Tibial nerve (tissue), 4 donors: Measurements from ENCODE around the gene BDH1. TPM values are rescaled to one million over a fixed set of nuclear protein-coding genes. Genes with fewer than 3 reads are reported as not detected.

ENCODE experiments used
- DNase-seq, 2 donors: peaks; one replicate each; pipeline ENCODE4 v3.0.0-alpha.2; 2019; ENCODE audit warnings: low spot score in 2 of 2
- H3K27ac ChIP-seq, 4 donors: fragments of 200-600 bp; sonication (generic) in 3 of 4; one replicate each; pipeline ENCODE4 v1.5.1; 2017 to 2019; ENCODE audit warnings: mild to moderate bottlenecking in 1 of 4
- H3K27me3 ChIP-seq, 2 donors: fragments of 200-600 bp; sonication (generic) in 1 of 2; one replicate each; pipeline versions ENCODE4 v1.5.1 to v1.6.0; 2017 to 2019
- H3K36me3 ChIP-seq, 3 donors: fragments of 200-600 bp; sonication (generic); one replicate each; pipeline ENCODE4 v1.5.1; 2018 to 2019
- H3K4me1 ChIP-seq, 4 donors: fragments of 200-600 bp; sonication (generic) in 3 of 4; one replicate each; pipeline ENCODE4 v1.5.1; 2017 to 2019
- H3K4me3 ChIP-seq, 4 donors: fragments of 200-600 bp; sonication (generic) in 3 of 4; one replicate each; pipeline ENCODE4 v1.5.1; 2017 to 2019; ENCODE audit warnings: mild to moderate bottlenecking in 1 of 4, moderate library complexity in 1 of 4
- H3K9me3 ChIP-seq, 4 donors: fragments of 200-600 bp; sonication (generic) in 3 of 4; one replicate each; pipeline ENCODE4 v1.5.1; 2017 to 2019
- CTCF ChIP-seq, 5 experiments: fragments of 200-600 bp in 3 of 5; fragments of 450-650 bp in 2 of 5; sonication (generic) in 3 of 5; IDR thresholded peaks; one replicate each; pipeline ENCODE4 v1.5.1; 2016 to 2019; ENCODE audit warnings: antibody characterized with exemption in 5 of 5, mild to moderate bottlenecking in 3 of 5, moderate library complexity in 2 of 5
- EP300 ChIP-seq, 2 donors: sonication (generic); formaldehyde crosslinking; IDR thresholded peaks; one replicate each; pipeline ENCODE4 v1.6.1; 2017; ENCODE audit warnings: antibody characterized with exemption in 2 of 2, mild to moderate bottlenecking in 1 of 2
- POLR2A ChIP-seq, 2 donors: fragments of 450-650 bp; IDR thresholded peaks; one replicate each; pipeline ENCODE4 v1.6.1; 2017; ENCODE audit warnings: antibody characterized with exemption in 2 of 2, mild to moderate bottlenecking in 2 of 2, moderate library complexity in 2 of 2
- WGBS, 2 donors: methylation state at CpG; one replicate each; pipeline ENCODE4 v1.1.5; 2018; 5-methylcytosine and 5-hydroxymethylcytosine counted together
- total RNA-seq, 4 donors: library from RNA; depleted of rRNA; stranded (reverse); fragments of >200 nt; gene quantifications; one replicate each; pipeline ENCODE4 v1.1.0, GENCODE V29; 2016

BDH1 gene
- total RNA-seq, 4 donors from 2014 or later: 15.1 to 24.3 (median 18.7) TPM

- H3K27me3 ChIP-seq: no peaks in the 10 kb centered on the region
Observed at GRCh38 chr3:197507081-197507480, 48.7 kb downstream of the BDH1 start.

GRCh38 chr3:197505796-197506548, 49.8 kb downstream of the BDH1 start:
- Histone ChIP-seq H3K9me3 (no peaks in the 10 kb centered on the region), H3K27ac (no peak overlapping the region), H3K4me1 (peaks cover 0 to 14% (median 0%) of the 10 kb centered on the region in 4 donors), H3K36me3 (no peaks in the 10 kb centered on the region), H3K4me3 (no peak overlapping the region), H3K27me3 (no peaks in the 10 kb centered on the region)
- TF ChIP-seq POLR2A (IDR thresholded peaks at IDR 0.05) (no peak), EP300 (IDR thresholded peaks at IDR 0.05) (no peak)
- WGBS, 2 donors: 85 to 87% methylated on average over 24 of the region's 24 CpGs
- no peak for DNase-seq

More at GRCh38 chr3:197507081-197507480, 48.7 kb downstream of the BDH1 start:
- DNase-seq: no peak
- Histone ChIP-seq H3K27ac (no peak overlapping the region), H3K4me3 (no peak overlapping the region), H3K9me3 (no peaks in the 10 kb centered on the region), H3K4me1 (peaks cover 0 to 14% (median 0%) of the 10 kb centered on the region in 4 donors), H3K36me3 (peaks cover 0 to 4% (median 0%) of the 10 kb centered on the region in 3 donors)
- TF ChIP-seq EP300 (IDR thresholded peaks at IDR 0.05): no peak
- 86 to 90% methylated on average over 8 of the region's 8 CpGs for WGBS, 2 donors

GRCh38 chr3:197504641-197505121, 51.1 kb downstream of the BDH1 start:
- Histone ChIP-seq H3K4me1 (peaks cover 0 to 11% (median 0%) of the 10 kb centered on the region in 4 donors), H3K9me3 (no peaks in the 10 kb centered on the region), H3K27me3 (no peaks in the 10 kb centered on the region), H3K36me3 (no peaks in the 10 kb centered on the region), H3K27ac (peak overlapping the region in 1 of 4 donors; percentile 13), H3K4me3 (no peak overlapping the region)
- no peak for DNase-seq
- no peak for TF ChIP-seq CTCF (IDR thresholded peaks at IDR 0.05)
- no peak for TF ChIP-seq POLR2A (IDR thresholded peaks at IDR 0.05)
- no peak for TF ChIP-seq EP300 (IDR thresholded peaks at IDR 0.05)
- WGBS, 2 donors: 41 to 56% methylated on average over 15 of the region's 15 CpGs

- 52 to 58% methylated on average over 7 of the region's 7 CpGs for WGBS, 2 donors
- Histone ChIP-seq H3K27me3 (no peaks in the 10 kb centered on the region), H3K9me3 (no peaks in the 10 kb centered on the region), H3K4me3 (no peak overlapping the region), H3K27ac (peak overlapping the region in 1 of 4 donors; percentile 13), H3K4me1 (peaks cover 0 to 6% (median 0%) of the 10 kb centered on the region in 4 donors), H3K36me3 (no peaks in the 10 kb centered on the region)
- no peak for TF ChIP-seq EP300 (IDR thresholded peaks at IDR 0.05)
- TF ChIP-seq CTCF (IDR thresholded peaks at IDR 0.05): no peak
- TF ChIP-seq POLR2A (IDR thresholded peaks at IDR 0.05): no peak
- no peak for DNase-seq
Observed at GRCh38 chr3:197504229-197504628, 51.5 kb downstream of the BDH1 start.

- Histone ChIP-seq H3K27me3 (no peaks in the 10 kb centered on the region), H3K27ac (no peak overlapping the region), H3K9me3 (no peaks in the 10 kb centered on the region), H3K4me1 (peaks cover 0 to 5% (median 0%) of the 10 kb centered on the region in 4 donors), H3K36me3 (no peaks in the 10 kb centered on the region), H3K4me3 (no peak overlapping the region)
- 82 to 92% methylated on average over 1 of the region's 1 CpG for WGBS, 2 donors
- no peak for DNase-seq
- TF ChIP-seq EP300 (IDR thresholded peaks at IDR 0.05) (no peak), CTCF (IDR thresholded peaks at IDR 0.05) (no peak), POLR2A (IDR thresholded peaks at IDR 0.05) (no peak)
Observed at GRCh38 chr3:197503652-197504051, 52.1 kb downstream of the BDH1 start.

- Histone ChIP-seq H3K27ac (no peak overlapping the region), H3K4me1 (peaks cover 0 to 5% (median 0%) of the 10 kb centered on the region in 4 donors), H3K36me3 (no peaks in the 10 kb centered on the region), H3K4me3 (no peak overlapping the region), H3K9me3 (no peaks in the 10 kb centered on the region), H3K27me3 (no peaks in the 10 kb centered on the region)
- no peak for DNase-seq
- TF ChIP-seq CTCF (IDR thresholded peaks at IDR 0.05) (peak; percentile 9 to 44 (median 23)), POLR2A (IDR thresholded peaks at IDR 0.05) (no peak)
- WGBS, 2 donors: 67 to 80% methylated on average over 12 of the region's 12 CpGs
Observed at GRCh38 chr3:197501879-197502620, 53.7 kb downstream of the BDH1 start.
